CD1c-positive myeloid dendritic cell (primary cell): ENCODE data around the gene OR4D2.
"Not testable (repeated sequence)": the region's sequence is repeated elsewhere in the genome, so short reads cannot be mapped to it uniquely, and the experiment has no call there.

Experiments
- DNase-seq: peaks from one replicate; pipeline ENCODE4 v3.0.0-alpha.2; 2016; ENCODE audit errors: extremely low spot score

Gene OR4D2

DNA sequence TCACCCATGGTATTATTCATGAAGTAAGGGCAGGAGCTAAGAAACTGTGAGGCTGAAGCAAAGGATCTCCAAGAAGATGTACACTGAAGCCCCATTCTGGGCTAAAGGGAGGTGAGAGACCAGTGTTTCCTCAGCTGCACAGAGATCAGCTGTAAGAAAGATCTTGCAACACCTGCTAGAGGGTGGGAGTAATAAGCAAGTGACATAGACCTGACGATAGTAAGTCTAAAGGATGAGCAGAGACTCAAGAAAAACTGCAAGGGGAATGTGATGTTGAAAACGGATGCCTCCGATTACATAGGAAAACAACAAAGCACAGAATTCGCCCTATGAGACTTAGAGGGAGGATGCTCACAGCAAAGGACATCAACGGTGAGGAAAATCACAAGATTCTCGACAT lies at the start of gene OR4D2:
Gene OR4D2, plus strand, starts transcription at position 301 of the 400 bp plus-strand sequence. CDS start 2,674 bp downstream, outside the sequence.
- no peak for DNase-seq

DNA sequence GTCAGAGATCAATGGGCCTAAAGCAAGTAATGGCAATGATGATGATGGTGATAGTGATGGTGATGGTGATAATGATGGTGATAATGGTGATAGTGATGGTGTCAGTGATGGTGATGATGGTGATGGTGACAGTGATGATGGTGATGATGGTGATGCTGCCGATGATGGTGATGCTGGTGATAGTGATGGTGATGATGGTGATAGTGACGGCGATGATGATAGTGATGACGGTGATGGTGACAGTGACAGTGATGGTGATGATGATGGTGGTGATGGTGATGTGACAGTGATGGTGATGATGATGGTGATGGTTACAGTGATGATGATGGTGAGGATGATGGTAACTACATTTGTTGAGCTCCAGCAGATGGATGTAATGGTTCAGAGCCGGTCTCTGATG lies 49.4 kb upstream of the OR4D2 start:
- no peak for DNase-seq

DNA sequence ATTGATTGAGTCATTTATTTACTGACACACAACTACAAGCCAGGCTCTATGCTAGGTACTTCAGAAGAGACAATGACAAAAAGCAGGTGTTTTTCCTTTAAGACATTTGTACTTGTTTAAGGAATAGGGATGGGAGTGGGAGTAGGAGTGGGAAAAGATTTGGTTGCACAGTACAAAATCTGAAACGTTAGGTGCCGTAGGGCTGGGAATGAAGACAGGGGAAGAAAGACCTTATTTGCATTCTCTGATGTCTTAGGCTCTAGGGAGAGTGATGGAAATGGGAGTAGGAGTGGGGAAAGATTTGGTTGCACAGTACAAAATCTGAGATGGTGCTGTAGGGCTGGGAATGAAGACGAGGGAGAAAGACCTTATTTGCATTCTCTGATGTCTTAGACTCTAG lies 47.3 kb upstream of the OR4D2 start:
- no peak for DNase-seq

GRCh38 chr17:58120195-58120822 lies 46.5 kb upstream of the OR4D2 start:
- DNase-seq, result peak; percentile 40

GRCh38 chr17:58121925-58122324 lies 44.9 kb upstream of the OR4D2 start:
- peak; percentile 30 for DNase-seq

DNA sequence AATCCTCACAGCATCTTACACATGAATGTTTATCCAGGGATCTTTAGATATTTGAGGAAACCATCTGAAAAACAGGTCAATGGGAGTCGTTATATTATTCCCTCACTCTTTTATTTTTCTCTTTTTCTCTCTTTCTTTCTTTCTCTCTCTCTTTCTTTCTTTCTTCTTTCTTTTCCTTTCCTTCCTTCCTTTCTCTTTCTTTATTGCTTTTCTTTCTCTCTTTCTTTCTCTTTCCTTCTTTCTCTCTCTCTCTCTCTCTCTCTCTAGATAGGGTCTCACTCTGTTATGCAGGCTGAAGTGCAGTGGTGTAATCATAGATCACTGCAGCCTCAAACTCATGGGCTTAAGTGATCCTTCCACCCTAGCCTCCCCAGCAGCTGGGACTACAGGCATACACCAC lies 38.9 kb upstream of the OR4D2 start:
- DNase-seq, result no peak

DNA sequence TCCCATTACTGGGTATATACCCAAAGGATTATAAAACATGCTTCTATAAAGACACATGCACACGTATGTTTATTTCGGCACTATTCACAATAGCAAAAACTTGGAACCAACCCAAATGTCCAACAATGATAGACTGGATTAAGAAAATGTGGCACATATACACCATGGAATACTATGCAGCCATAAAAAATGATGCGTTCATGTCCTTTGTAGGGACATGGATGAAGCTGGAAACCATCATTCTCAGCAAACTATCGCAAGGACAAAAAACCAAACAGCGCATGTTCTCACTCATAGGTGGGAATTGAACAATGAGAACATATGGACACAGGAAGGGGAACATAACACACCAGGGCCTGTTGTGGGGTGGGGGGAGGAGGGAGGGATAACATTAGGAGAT lies 34.1 kb upstream of the OR4D2 start:
- DNase-seq, result not testable (repeated sequence)

DNA sequence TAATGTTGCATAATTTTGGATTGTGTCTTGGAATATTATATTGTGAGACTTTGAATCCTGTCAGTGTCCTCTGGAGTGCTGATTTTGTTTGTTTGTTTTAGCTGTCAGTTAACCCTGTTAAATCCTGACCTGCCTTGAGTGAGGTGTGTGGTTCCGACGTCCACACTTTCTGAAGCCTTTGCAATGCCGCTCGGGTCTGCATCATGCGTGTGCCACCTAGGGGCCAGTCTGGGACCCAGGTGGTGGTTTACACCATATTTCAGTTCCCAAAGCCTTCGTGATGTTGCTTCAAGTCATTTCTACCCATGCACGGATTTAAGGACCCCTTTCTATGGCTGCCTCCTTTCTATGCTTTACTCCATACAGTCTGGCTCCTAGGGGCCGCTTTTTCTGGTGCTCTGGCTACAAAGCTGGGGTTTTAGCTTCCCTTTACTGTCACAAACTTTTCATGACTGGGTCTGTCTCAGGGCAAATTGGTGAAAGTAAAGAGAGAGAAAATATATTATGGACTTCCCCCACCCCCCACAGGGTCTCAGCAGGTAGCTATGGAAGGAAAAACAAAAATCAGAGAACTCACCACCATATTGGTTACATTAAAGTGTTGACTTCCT lies 30.0 kb upstream of the OR4D2 start:
- no peak for DNase-seq

- no peak for DNase-seq
Measured at GRCh38 chr17:58141505-58141904, 25.3 kb upstream of the OR4D2 start.

DNA sequence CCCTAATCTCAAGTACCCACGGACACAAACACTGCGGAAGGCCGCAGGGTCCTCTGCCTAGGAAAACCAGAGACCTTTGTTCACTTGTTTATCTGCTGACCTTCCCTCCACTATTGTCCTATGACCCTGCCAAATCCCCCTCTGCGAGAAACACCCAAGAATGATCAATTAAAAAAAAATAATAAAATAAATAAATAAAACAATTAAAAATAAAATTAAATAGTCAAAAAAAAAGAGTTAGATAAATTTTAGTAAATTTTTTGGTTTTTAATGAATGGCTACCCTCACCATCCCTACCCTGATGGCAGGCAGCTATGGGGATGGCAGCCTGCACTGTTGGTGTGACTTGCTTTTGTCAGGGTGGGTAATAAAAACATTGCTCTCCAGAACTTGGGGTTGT lies 23.4 kb upstream of the OR4D2 start:
- not testable (repeated sequence) for DNase-seq

DNA sequence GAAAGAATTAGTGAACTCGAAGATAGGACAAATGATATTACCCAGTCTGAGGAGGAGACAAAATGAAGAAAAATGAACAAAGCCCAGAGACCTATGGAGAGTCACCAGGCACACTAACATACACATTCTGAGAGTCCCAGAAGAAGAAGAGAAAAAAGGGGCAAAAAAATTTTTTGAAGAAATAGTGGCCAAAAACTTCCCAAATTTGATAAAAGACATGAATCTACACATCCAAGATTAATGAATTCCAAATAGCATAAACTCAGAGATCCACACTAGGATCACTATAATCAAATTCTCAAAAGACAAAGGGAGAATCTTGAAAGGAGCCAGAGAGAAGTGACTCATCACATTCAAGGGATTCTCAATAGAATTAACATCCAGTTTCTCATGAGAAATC lies 22.0 kb upstream of the OR4D2 start:
- DNase-seq, result no peak

- no peak for DNase-seq
Measured at GRCh38 chr17:58147930-58148434, 18.8 kb upstream of the OR4D2 start, which contains the start of gene OR4D1. Gene OR4D1 (plus strand): TSS chr17:58148384. CDS start chr17:58155154, 6,770 bp downstream.

DNA sequence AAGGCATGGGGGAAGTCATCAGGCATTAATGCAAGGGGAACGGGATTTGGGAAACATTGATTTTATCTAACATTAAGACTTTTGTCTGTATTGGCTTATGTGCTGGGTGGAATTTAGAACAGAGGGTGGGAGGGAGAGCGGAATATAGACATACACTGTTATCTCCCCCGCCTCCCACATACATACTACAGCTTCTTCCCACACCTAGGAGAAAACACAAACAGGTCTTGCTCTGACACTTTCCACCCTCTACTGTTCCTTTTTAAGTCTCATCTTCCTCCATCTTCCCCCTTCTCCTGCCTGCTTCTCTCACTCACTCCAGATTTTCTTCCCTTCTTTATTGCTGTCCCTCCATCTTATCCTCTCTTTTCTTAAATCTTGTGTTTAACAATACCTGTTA lies 18.2 kb upstream of the OR4D2 start:
- DNase-seq, result no peak

GRCh38 chr17:58150394-58150793 lies 16.4 kb upstream of the OR4D2 start:
- DNase-seq, result no peak

- no peak for DNase-seq
Measured at GRCh38 chr17:58153046-58153445, 13.7 kb upstream of the OR4D2 start.

DNA sequence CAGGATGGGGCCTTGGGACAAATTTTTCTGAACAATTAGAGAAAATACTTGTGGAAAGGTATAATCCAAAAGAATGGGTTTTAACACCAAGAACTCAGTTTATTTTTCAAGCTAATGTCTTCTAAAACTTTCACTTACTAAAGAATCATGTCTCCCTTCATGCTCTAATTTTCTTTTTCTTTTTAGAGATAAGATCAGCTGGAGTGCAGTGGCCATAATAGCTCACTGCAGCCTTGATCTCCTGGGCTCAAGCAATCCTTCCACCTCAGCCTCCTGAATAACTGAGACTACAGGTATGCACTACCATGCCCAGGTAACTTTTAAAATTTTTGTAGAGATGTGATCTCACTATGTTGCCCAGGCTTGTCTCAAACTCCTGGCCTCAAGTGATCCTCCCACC lies 13.1 kb upstream of the OR4D2 start:
- DNase-seq, result no peak

DNA sequence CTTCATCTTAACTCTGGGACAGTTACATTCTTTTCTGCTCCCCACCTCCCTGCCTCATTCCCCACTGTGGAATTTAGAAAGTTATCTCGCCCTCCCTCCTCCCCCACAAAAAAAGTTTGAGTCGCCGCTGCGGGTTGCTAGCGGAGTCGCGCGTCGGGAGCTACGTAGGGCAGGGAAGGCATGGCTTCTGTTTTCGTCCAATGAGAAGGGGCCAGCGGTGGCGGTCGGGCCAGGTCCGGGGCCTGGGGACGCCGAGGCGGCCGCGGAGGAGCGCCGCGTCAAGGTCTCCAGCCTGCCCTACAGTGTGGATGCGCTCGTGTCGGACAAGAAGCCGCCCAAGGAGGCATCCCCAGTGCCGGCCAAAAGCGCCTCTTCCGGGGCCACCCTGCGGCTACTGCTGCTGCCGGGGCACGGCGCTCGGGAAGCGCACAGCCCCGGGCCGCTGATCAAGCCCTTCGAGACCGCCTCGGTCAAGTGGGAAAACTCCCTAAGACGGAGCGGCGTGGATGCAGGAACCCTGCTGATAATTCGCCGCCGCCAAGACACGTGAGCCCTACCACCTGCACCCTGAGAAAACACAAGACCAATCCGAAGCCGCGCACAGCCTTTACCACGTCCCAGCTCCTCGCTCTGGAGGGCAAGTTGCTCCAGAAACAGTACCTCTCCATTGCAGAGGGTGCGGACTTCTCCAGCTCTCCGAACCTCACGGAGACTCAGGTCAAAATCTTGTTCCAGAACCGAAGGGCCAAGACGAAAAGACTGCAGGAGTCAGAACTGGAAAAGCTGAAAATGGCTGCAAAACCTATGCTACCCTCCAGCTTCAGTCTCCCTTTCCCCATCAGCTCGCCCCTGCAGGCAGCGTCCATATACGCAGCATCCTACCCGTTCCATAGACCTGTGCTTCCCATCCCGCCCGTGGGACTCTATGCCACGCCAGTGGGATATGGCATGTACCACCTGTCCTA lies 9.7 kb upstream of the OR4D2 start:
- DNase-seq, result peak; percentile 35

- DNase-seq, result no peak
Measured at GRCh38 chr17:58158181-58158580, 8.6 kb upstream of the OR4D2 start.

DNA sequence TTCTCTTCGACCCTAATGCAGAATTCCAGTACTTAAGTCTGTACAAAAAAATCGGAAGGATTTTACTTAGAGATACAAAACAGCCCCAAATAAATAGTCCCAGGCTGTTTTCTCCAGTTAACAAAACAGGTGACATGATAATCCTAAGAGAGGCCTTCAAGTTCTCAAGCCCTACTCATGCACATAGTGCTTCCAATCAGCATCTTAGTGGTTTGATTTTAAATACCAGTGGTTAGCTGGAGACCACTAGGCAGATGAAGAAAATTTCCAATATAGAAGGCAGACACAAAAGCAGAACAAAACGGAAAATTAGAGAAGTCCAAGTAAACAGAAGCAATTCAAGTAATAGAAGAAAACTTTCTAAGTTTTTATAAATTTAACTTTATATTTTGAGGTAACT lies 5.2 kb upstream of the OR4D2 start:
- DNase-seq, result no peak

- no peak for DNase-seq
Measured at GRCh38 chr17:58165981-58166380, 801 bp upstream of the OR4D2 start.

DNA sequence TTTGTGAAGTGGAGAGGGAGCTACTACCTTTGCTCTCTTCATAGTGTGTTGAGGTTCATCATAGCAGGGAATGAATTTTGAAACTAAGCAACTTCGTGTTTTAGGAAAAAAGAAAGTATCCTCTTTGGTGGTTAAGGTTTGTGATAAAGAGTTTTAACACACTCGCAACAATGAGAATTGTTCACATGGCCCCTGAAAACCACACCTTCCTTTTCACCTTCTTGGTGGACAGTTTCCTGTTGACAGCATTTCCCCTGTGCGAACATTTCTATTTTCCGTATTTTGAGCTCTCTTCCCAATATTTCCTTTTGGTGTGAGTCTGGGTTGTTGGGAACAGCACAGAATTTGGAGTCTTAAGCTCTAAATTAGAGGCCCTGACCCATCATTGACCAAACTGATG lies 3.8 kb downstream of the OR4D2 start:
- DNase-seq, result no peak

DNA sequence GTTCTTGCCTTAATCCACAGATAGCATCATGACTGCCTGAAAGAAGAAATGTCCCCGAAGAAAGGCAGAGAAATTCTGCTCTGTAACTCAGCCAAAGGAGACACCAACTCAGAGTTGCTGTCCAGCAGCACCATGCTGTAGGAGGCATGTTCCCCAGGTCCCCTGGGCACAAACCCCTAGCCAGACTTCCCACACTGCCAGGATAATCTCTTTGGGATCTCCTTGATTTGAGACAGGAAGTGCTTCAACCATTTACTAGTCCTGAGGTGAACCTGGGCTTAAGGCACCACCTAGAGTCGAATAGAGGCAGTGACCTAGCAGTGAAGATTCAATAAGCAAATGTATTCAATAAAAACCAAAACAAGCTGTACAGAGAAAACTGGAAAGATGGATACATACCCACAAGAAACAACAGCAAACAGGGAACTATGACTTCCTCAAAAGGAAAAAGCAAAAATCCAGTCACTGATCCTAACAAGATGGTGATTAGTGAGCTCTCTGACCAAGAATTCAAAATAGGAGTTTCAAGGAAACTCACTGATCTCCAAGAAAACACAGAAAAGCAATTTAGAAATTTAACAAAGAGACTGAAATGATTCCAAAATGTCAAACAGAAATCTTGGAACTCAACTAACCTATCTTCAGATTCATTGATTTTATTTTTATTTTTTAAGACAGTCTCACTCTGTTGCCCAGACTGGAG lies 5.7 kb downstream of the OR4D2 start:
- DNase-seq, result peak; percentile 34
